ENCODE measurements around the gene PRKG1.
"Not testable (repeated sequence)": the region's sequence is repeated elsewhere in the genome, so short reads cannot be mapped to it uniquely, and the experiment has no call there.

The PRKG1 gene

GRCh38 chr10:52210161-52210560 is 1135.9 kb downstream of the PRKG1 start:
- DNase-seq, result no peak

GRCh38 chr10:52212062-52212461 is 1137.8 kb downstream of the PRKG1 start:
- no peak for DNase-seq

GRCh38 chr10:52212802-52213201 is 1138.5 kb downstream of the PRKG1 start:
- DNase-seq, result no peak

- DNase-seq, result no peak
Measured at GRCh38 chr10:52213321-52213752, 1139.0 kb downstream of the PRKG1 start.

GRCh38 chr10:52215745-52216361 is 1141.6 kb downstream of the PRKG1 start:
- peak; percentile 58 for DNase-seq

GRCh38 chr10:52216852-52217251 is 1142.6 kb downstream of the PRKG1 start:
- DNase-seq, result no peak

DNA sequence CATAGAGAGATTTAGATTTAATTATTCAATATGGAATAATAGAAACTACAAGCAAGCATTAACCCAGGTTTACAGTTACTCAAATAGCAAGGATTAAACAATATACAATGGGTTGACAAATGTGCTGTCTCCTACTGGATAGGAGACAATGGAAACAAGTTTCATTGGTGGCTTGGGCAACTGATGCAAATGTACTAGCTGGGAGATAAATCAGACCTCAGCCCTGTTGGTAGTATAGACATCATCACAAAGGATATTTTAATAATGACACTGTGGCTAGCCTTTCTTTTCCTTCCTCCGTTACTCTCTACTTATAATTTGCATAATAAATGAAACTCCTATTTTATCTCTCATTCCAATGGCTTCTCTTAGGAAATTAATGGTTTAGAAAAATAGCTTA is 1143.2 kb downstream of the PRKG1 start:
- no peak for DNase-seq

GRCh38 chr10:52220947-52221346 is 1146.7 kb downstream of the PRKG1 start:
- no peak for DNase-seq

DNA sequence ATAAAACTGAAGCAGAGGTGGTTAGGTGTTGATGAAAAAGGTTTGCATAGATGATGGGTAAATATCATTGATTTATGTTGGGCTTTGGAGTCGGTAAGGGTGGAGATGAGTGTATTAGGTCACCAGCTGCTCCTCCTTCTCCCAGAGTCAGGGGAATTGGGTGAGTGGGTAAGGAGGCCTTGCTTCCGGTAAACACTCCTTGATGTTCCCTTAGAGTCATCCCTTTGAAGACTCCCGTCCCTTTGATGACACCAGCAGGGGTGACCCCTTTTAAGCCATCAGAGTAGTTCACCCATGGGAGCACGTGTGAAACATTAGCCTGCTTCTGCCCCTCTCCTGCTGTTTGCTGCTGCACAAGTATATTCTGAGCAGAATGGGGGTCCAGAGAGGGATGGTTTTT is 1147.6 kb downstream of the PRKG1 start:
- no peak for DNase-seq

- no peak for DNase-seq
Measured at GRCh38 chr10:52226197-52226847, 1152.0 kb downstream of the PRKG1 start.

DNA sequence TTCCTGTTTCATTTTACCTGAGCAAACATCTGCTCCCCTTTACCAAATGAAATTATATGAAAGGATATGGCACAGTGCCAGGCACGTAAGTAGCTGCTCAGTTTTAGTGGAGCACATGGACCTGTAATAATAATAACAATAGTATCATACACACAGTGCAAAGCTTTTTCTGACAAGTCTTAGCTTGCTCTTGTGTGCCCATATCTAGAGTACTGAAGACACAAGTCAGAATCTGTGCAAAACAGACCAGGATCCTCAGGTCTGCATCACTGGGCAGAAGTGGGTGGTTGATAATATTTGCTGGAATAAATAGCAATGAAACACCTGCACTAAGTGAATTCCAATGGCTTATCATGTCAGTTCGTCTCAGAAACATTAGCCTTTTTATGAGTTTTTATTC is 1154.3 kb downstream of the PRKG1 start:
- DNase-seq, result no peak

GRCh38 chr10:52229291-52229931 is 1155.1 kb downstream of the PRKG1 start:
- DNase-seq, result no peak

DNA sequence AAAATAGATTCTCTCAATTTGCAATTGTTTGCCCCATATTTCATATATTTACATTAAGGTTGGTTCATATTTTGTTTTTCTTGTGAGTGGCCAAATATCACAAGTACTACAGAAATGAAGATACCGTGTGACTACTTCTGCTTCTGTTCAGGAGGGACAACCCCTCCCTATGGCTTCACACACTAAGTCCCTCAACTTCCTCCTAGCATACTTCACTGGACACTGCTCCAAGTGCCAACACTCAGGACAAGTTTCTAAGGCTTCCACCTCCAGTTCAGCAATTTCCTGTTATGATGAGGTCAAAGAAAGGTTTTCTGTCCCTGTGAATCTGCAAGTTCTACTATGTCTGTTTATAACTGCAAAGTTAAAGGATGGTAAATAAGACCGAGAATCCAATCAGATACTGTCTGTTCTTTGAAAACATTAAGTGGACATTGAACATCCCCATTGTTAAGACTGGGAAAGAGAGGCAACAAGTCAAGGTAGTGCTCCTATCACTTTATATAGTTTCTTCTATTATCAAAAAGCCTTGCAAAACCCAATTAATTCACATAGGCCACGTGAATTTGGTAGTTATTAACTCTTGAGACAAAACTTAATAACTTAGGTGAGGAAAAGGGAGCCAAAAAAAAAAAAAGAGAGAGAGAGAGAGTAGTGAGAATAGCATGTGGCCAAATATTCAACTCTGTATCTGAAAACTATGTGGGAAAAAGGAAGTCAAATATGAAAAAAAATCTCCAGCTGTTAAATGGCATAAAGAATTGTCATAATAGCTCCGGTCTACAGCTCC is 1158.5 kb downstream of the PRKG1 start:
- no peak for DNase-seq

DNA sequence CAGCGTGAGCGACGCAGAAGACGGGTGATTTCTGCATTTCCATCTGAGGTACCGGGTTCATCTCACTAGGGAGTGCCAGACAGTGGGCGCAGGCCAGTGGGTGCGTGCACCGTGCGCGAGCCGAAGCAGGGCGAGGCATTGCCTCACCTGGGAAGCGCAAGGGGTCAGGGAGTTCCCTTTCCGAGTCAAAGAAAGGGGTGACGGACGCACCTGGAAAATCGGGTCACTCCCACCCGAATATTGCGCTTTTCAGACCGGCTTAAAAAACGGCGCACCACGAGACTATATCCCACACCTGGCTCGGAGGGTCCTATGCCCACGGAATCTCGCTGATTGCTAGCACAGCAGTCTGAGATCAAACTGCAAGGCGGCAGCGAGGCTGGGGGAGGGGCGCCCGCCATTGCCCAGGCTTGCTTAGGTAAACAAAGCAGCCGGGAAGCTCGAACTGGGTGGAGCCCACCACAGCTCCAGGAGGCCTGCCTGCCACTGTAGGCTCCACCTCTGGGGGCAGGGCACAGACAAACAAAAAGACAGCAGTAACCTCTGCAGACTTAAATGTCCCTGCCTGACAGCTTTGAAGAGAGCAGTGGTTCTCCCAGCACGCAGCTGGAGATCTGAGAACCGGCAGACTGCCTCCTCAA is 1159.2 kb downstream of the PRKG1 start:
- not testable (repeated sequence) for DNase-seq

GRCh38 chr10:52239771-52240170 is 1165.5 kb downstream of the PRKG1 start:
- no peak for DNase-seq

DNA sequence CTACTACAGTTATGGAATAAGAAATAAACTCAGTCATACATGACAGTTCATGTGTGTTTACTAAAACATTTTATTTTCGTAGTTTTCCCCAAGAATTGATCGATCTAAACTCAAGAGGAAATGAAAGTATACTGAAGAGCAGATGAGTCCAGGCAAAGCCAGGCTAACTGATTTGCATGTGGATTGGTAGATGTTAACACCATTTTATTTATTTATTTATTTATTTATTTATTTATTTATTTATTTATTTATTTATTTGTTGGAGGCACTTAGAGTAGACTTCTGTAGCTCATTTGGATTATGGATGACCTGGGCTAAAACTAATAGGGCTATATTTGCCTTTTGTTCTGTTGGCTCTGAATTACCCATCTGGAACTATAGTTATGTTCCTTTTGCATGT is 1171.3 kb downstream of the PRKG1 start:
- no peak for DNase-seq

GRCh38 chr10:52247929-52248328 is 1173.6 kb downstream of the PRKG1 start:
- not testable (repeated sequence) for DNase-seq

GRCh38 chr10:52248697-52249306 is 1174.5 kb downstream of the PRKG1 start:
- no peak for DNase-seq

DNA sequence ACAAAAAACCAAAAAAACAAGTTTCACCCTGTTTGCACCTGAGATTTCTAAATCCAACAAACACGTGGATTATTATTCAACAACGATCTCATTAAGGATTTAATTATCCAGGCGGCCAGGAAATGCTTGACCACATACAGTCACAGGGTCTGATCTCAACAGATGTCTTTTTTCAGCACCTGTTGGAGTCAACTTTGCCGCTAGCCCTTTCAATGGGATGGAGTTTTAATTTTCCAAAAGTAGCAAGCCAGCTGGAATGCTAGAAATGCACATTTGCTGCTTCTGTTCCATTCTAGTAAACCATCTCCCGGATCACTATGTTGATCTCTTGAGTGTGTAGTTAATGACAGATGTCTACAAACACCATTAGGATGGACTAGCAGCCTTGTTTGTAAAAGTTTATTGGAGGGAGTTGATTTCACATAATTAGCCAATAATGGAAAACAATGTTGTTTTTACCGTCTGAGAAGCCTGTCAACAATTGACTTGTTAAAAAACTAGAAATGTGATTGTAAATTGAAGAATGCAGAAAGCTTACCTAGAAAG is 1175.6 kb downstream of the PRKG1 start:
- no peak for DNase-seq

DNA sequence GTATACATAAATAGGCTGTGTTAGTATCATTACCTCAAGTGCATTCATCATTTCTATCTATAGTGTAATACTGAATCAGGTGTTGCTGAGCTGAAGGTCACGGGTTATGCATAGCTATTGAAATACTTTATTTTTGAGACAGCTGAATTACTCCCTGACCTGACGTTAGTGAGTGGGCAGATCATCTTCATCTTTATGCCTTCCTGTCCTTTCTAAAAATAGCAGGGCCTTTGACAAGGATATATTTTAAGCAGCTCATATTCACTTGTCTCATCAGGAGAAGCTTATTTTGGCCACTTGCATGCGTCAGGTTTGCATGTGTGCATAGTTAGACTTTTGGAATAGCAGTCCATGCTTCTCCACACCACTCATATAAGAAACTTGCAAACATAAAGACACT is 1176.2 kb downstream of the PRKG1 start:
- DNase-seq, result no peak

- DNase-seq, result no peak
Measured at GRCh38 chr10:52252307-52252706, 1178.0 kb downstream of the PRKG1 start.

Data from activated CD4-positive, alpha-beta T cell treated with anti-CD3 and anti-CD28 coated beads, Interleukin-10, Interleukin-2, amounts not matched to agents 100 ng/mL and 50 ng/mL, durations not matched to agents 16 hours and 8 hours (primary cell).